Testis (tissue), 2 donors: ENCODE measurements around the gene CYB5R3.

Source experiments
- CTCF ChIP-seq, 3 experiments: fragments of 450-650 bp in 2 of 3; fragments of 200-600 bp in 1 of 3; sonication (generic) in 1 of 3; IDR thresholded peaks; one replicate each; pipeline ENCODE4 v1.5.1; 2016 to 2019; ENCODE audit warnings: antibody characterized with exemption in 3 of 3, mild to moderate bottlenecking in 2 of 3, moderate library complexity in 1 of 3
- POLR2A ChIP-seq: fragments of 450-650 bp; IDR thresholded peaks from one replicate; pipeline ENCODE4 v1.6.1; 2017; ENCODE audit warnings: antibody characterized with exemption, mild to moderate bottlenecking, moderate library complexity

- TF ChIP-seq CTCF (IDR thresholded peaks at IDR 0.05): no peak
- TF ChIP-seq POLR2A: no peak
Observed at GRCh38 chr22:42626431-42626830, 22.8 kb downstream of the CYB5R3 start.
